ENCODE measurements around the gene CLEC1A. TPM values are rescaled to one million over a fixed set of nuclear protein-coding genes. Genes with fewer than 3 reads are reported as not detected.
A peak's percentile ranks its signal among the peaks of the same experiment; 100 is the strongest.
"Not testable (repeated sequence)": the region's sequence is repeated elsewhere in the genome, so short reads cannot be mapped to it uniquely, and the experiment has no call there.

Gene CLEC1A
- total RNA-seq, 1 donor = not detected

- H4K20me1 ChIP-seq (ENCODE audit: insufficient read depth, low read length) = no peaks in the 10 kb centered on the region
- no peaks in the 10 kb centered on the region for H3K27me3 ChIP-seq (ENCODE audit: insufficient read depth, low read length)
- peak within 1 kb of the TSS; percentile 73 for H3K27ac ChIP-seq (ENCODE audit: low read depth, low read length)
- no peak for DNase-seq (ENCODE audit: insufficient read length, low spot score, missing footprints)
- H2AFZ ChIP-seq (ENCODE audit: low read length) = peak within 1 kb of the TSS; percentile 11
- H3K9me3 ChIP-seq (ENCODE audit: low read depth, low read length) = no peaks in the 10 kb centered on the region
- TF ChIP-seq, protein P1, sequence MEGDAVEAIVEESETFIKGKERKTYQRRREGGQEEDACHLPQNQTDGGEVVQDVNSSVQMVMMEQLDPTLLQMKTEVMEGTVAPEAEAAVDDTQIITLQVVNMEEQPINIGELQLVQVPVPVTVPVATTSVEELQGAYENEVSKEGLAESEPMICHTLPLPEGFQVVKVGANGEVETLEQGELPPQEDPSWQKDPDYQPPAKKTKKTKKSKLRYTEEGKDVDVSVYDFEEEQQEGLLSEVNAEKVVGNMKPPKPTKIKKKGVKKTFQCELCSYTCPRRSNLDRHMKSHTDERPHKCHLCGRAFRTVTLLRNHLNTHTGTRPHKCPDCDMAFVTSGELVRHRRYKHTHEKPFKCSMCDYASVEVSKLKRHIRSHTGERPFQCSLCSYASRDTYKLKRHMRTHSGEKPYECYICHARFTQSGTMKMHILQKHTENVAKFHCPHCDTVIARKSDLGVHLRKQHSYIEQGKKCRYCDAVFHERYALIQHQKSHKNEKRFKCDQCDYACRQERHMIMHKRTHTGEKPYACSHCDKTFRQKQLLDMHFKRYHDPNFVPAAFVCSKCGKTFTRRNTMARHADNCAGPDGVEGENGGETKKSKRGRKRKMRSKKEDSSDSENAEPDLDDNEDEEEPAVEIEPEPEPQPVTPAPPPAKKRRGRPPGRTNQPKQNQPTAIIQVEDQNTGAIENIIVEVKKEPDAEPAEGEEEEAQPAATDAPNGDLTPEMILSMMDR (IDR thresholded peaks at IDR 0.05; ENCODE audit: extremely low read depth, low read depth, low read length) = no peak
- peaks cover 12% of the 10 kb centered on the region for H3K4me1 ChIP-seq (ENCODE audit: insufficient read depth, low read length)
- H3K36me3 ChIP-seq (ENCODE audit: insufficient read depth, low read length) = no peaks in the 10 kb centered on the region
- H3K4me2 ChIP-seq (ENCODE audit: insufficient read depth, low read length) = peak within 1 kb of the TSS; percentile 7
- H3K79me2 ChIP-seq (ENCODE audit: insufficient read depth, low read length) = no peaks in the 10 kb centered on the region
- H3K4me3 ChIP-seq (ENCODE audit: insufficient read depth, low read length) = no peak within 1 kb of the TSS
Observed at GRCh38 chr12:10030446-10030845, 68.3 kb downstream of the CLEC1A start, which contains the start of gene CLEC9A. TSS of gene CLEC9A (plus strand) at chr12:10030682. CDS start at chr12:10052688, 22,006 bp downstream.

DNA sequence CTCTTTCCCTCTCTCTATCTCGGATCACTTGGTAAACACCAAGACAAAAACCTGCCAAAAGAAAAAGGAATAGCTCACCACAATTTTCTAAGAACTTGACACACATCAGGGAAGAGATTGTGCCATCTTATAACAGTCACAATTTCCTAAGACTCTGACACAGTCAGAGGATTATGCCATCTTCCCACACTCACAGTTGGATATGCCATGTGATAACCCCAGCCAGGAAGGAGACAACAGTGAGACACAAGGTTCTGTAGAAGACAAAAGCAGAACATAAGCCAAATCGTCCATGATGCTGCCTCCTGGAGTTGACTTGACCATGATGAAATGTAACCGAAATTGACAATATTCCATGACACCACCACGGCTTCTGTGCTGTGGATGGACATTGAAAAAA is 71.1 kb downstream of the CLEC1A start:
- H2AFZ ChIP-seq (ENCODE audit: low read length) = peak overlapping the region; percentile 67
- DNase-seq (ENCODE audit: insufficient read length, low spot score, missing footprints) = no peak

GRCh38 chr12:10027311-10027710 is 71.5 kb downstream of the CLEC1A start:
- Histone ChIP-seq H3K4me1 (ENCODE audit: insufficient read depth, low read length) (peaks cover 12% of the 10 kb centered on the region), H2AFZ (ENCODE audit: low read length) (peak overlapping the region; percentile 67), H3K9me3 (ENCODE audit: low read depth, low read length) (no peaks in the 10 kb centered on the region), H3K27me3 (ENCODE audit: insufficient read depth, low read length) (no peaks in the 10 kb centered on the region), H3K36me3 (ENCODE audit: insufficient read depth, low read length) (no peaks in the 10 kb centered on the region), H3K79me2 (ENCODE audit: insufficient read depth, low read length) (no peaks in the 10 kb centered on the region), H3K27ac (ENCODE audit: low read depth, low read length) (peak overlapping the region; percentile 74), H4K20me1 (ENCODE audit: insufficient read depth, low read length) (no peaks in the 10 kb centered on the region), H3K4me3 (ENCODE audit: insufficient read depth, low read length) (peak overlapping the region; percentile 26), H3K4me2 (ENCODE audit: insufficient read depth, low read length) (peak overlapping the region; percentile 45)
- DNase-seq (ENCODE audit: insufficient read length, low spot score, missing footprints) = no peak
- TF ChIP-seq, protein P1 (IDR thresholded peaks at IDR 0.05; ENCODE audit: extremely low read depth, low read depth, low read length) = no peak

More for the DNA sequence above, 71.1 kb downstream of the CLEC1A start:
- Histone ChIP-seq H3K27ac (ENCODE audit: low read depth, low read length) (peak overlapping the region; percentile 74), H3K4me1 (ENCODE audit: insufficient read depth, low read length) (peaks cover 12% of the 10 kb centered on the region), H3K4me2 (ENCODE audit: insufficient read depth, low read length) (peak overlapping the region; percentile 45), H3K4me3 (ENCODE audit: insufficient read depth, low read length) (peak overlapping the region; percentile 26), H3K79me2 (ENCODE audit: insufficient read depth, low read length) (no peaks in the 10 kb centered on the region), H3K27me3 (ENCODE audit: insufficient read depth, low read length) (no peaks in the 10 kb centered on the region), H3K36me3 (ENCODE audit: insufficient read depth, low read length) (no peaks in the 10 kb centered on the region), H4K20me1 (ENCODE audit: insufficient read depth, low read length) (no peaks in the 10 kb centered on the region), H3K9me3 (ENCODE audit: low read depth, low read length) (no peaks in the 10 kb centered on the region)
- TF ChIP-seq, protein P1 (IDR thresholded peaks at IDR 0.05; ENCODE audit: extremely low read depth, low read depth, low read length) = no peak

DNA sequence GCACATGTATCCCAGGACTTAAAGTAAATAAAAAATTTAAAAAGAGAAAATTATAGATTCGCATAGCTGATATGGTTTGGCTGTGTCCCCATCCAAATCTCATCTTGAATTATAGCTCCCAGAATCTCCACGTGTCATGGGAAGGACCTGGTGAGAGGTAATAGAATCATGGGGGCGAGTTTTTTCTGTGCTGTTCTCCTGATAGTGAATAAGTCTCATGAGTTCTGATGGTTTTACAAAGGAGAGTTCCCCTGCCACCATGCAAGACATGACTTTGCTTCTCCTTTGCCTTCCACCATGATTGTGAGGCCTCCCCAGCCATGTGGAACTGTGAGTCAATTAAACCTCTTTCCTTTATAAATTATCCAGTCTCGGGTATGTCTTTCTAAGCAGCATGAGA is 72.1 kb downstream of the CLEC1A start:
- DNase-seq (ENCODE audit: insufficient read length, low spot score, missing footprints); H3K27me3 ChIP-seq (ENCODE audit: insufficient read depth, low read length); H3K4me2 ChIP-seq (ENCODE audit: insufficient read depth, low read length); H2AFZ ChIP-seq (ENCODE audit: low read length); H3K79me2 ChIP-seq (ENCODE audit: insufficient read depth, low read length); H4K20me1 ChIP-seq (ENCODE audit: insufficient read depth, low read length); H3K4me3 ChIP-seq (ENCODE audit: insufficient read depth, low read length); H3K9me3 ChIP-seq (ENCODE audit: low read depth, low read length); H3K36me3 ChIP-seq (ENCODE audit: insufficient read depth, low read length): not testable (repeated sequence)
- Histone ChIP-seq H3K4me1 (ENCODE audit: insufficient read depth, low read length) (peaks cover 12% of the 10 kb centered on the region), H3K27ac (ENCODE audit: low read depth, low read length) (peak overlapping the region; percentile 74)

Measured in osteoblast (primary cell).